HG03066 (cell line): ENCODE measurements around the gene SLC39A13.

ENCODE experiments used
- ATAC-seq: cut with Tn5 transposase; IDR thresholded peaks from one replicate; pipeline ENCODE4 v1.9.1; 2021; ENCODE audit warnings: low read depth; ENCODE audit not compliant: unreplicated experiment

SLC39A13 gene

GRCh38 chr11:47407746-47408590 lies at the start of gene SLC39A13:
Gene SLC39A13, plus strand, starts transcription at chr11:47408590. Its CDS starts 1,505 bp downstream, at chr11:47410095.
- peak; percentile 76 for ATAC-seq

GRCh38 chr11:47358731-47359051 lies 49.7 kb upstream of the SLC39A13 start:
- no peak for ATAC-seq

- no peak for ATAC-seq
These were observed 49.2 kb upstream of the SLC39A13 start for GRCh38 chr11:47359162-47359561.

GRCh38 chr11:47359586-47359985 lies 48.8 kb upstream of the SLC39A13 start:
- ATAC-seq, result no peak

- ATAC-seq, result no peak
These were observed 48.0 kb upstream of the SLC39A13 start for GRCh38 chr11:47360341-47360740.

- ATAC-seq, result no peak
These were observed 47.0 kb upstream of the SLC39A13 start for GRCh38 chr11:47361419-47361818.

- ATAC-seq, result no peak
These were observed 42.3 kb upstream of the SLC39A13 start for GRCh38 chr11:47366020-47366490.

GRCh38 chr11:47369676-47370075 lies 38.7 kb upstream of the SLC39A13 start:
- ATAC-seq, result no peak

GRCh38 chr11:47372422-47372821 lies 36.0 kb upstream of the SLC39A13 start:
- ATAC-seq, result no peak

GRCh38 chr11:47373876-47374719 lies 34.3 kb upstream of the SLC39A13 start:
- no peak for ATAC-seq

GRCh38 chr11:47374720-47375019 lies 33.7 kb upstream of the SLC39A13 start:
- ATAC-seq, result no peak

- ATAC-seq, result no peak
These were observed 33.4 kb upstream of the SLC39A13 start for GRCh38 chr11:47375020-47375419.

- no peak for ATAC-seq
These were observed 32.8 kb upstream of the SLC39A13 start for GRCh38 chr11:47375546-47376085.

- no peak for ATAC-seq
These were observed 32.3 kb upstream of the SLC39A13 start for GRCh38 chr11:47376107-47376524.

- peak; percentile 42 for ATAC-seq
These were observed 31.6 kb upstream of the SLC39A13 start for GRCh38 chr11:47376525-47377371.

GRCh38 chr11:47377571-47378009 lies 30.8 kb upstream of the SLC39A13 start:
- no peak for ATAC-seq

- ATAC-seq, result peak; percentile 81
These were observed 30.2 kb upstream of the SLC39A13 start, which contains the start of gene SPI1 for GRCh38 chr11:47378010-47378835. Gene SPI1, minus strand, starts transcription at chr11:47378547. Its CDS starts 194 bp downstream, at chr11:47378353.

GRCh38 chr11:47378836-47379170 lies 29.6 kb upstream of the SLC39A13 start:
- ATAC-seq, result peak; percentile 9

- ATAC-seq, result no peak
These were observed 29.1 kb upstream of the SLC39A13 start for GRCh38 chr11:47379317-47379716.

- no peak for ATAC-seq
These were observed 28.3 kb upstream of the SLC39A13 start for GRCh38 chr11:47380078-47380477.
